Subcutaneous adipose tissue (tissue), 4 donors: Measurements from ENCODE around the gene NAALADL2. TPM values are rescaled to one million over a fixed set of nuclear protein-coding genes. Genes with fewer than 3 reads are reported as not detected.

Source experiments
- CTCF ChIP-seq: fragments of 450-650 bp; IDR thresholded peaks from one replicate; pipeline ENCODE4 v1.5.1; 2016; ENCODE audit warnings: low read depth, mild to moderate bottlenecking, control low read depth, antibody characterized with exemption, moderate library complexity
- total RNA-seq, 4 donors: library from RNA; depleted of rRNA; stranded (reverse); fragments of >200 nt; gene quantifications; one replicate each; pipeline ENCODE4 v1.1.0, GENCODE V29; 2016

Gene NAALADL2
- total RNA-seq, 4 donors from 2014 or later, result 9.4 to 18.1 (median 11.8) TPM

DNA sequence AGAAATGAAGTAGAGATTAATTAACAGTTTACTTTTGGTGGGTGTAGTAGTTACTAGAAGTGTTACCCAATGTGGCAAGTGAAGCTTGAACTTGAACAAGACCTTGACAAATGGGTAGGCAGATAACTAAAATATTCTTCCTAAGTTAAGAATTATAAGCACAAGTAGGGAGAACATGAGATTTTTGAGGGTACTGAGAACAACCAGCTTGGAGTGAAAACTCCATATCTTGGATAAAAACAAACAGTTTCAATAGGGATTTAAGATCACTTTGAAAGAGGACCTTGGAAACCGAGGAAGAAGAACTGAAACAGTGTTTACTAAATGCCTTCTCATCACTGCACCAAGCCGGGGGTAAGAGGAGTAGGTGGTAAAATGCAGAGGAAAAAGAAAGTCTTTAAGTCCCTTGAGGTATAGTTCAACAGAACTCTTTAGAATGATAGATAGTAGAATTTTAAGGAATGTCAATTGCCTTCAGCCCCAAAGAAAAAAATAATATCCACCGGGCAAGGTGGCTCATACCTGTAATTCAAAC lies 496.7 kb downstream of the NAALADL2 start:
- no peak for TF ChIP-seq CTCF

- no peak for TF ChIP-seq CTCF
Measured at GRCh38 chr3:175356899-175357324, 497.8 kb downstream of the NAALADL2 start.

DNA sequence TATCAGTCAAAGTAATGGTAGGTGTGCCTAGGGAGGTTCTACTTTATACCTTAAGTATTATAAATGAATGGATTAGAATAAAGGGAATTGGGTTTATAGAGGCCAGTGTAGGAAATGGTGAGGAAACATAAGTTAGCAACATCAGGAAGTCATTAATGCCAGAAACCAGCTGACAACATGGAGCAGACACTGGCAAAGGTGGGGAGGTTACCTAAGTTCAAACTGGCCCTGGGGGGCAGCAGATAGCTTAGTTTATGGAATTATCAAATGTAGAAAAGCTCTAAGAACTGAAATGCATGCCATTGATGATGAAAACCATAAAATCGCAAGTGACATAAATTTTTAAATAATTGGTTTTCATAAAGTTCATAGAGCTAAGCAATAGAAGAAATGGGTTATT lies 498.6 kb downstream of the NAALADL2 start:
- TF ChIP-seq CTCF, result no peak

- TF ChIP-seq CTCF, result no peak
Measured at GRCh38 chr3:175358935-175359334, 499.8 kb downstream of the NAALADL2 start.

GRCh38 chr3:175374705-175375104 lies 515.6 kb downstream of the NAALADL2 start:
- TF ChIP-seq CTCF, result no peak

- TF ChIP-seq CTCF, result no peak
Measured at GRCh38 chr3:175378348-175378747, 519.2 kb downstream of the NAALADL2 start.

GRCh38 chr3:175381685-175382084 lies 522.6 kb downstream of the NAALADL2 start:
- no peak for TF ChIP-seq CTCF
